HEK293T (cell line): ENCODE results near the gene STAT6.

Experiments used
- BHLHE40 ChIP-seq: fragments of 450-650 bp; IDR thresholded peaks from 2 replicates; pipeline ENCODE4 v1.6.1; 2016; ENCODE audit warnings: mild to moderate bottlenecking, moderate library complexity, borderline replicate concordance
- FOXA1 ChIP-seq: fragments of 450-650 bp; IDR thresholded peaks from 2 replicates; pipeline ENCODE4 v1.6.1; 2016; ENCODE audit warnings: mild to moderate bottlenecking
- HDGF ChIP-seq: fragments of 450-650 bp; IDR thresholded peaks from 2 replicates; pipeline ENCODE4 v1.6.1; 2017; ENCODE audit warnings: antibody characterized with exemption, borderline replicate concordance
- L3MBTL2 ChIP-seq: fragments of 450-650 bp; conservative IDR thresholded peaks from 2 replicates; pipeline ENCODE4 v1.6.1; 2016; ENCODE audit warnings: mild to moderate bottlenecking
- SUZ12 ChIP-seq: fragments of 450-650 bp; IDR thresholded peaks from 2 replicates; pipeline ENCODE4 v1.6.1; 2016; ENCODE audit warnings: mild to moderate bottlenecking
- TARDBP ChIP-seq: fragments of 450-650 bp; IDR thresholded peaks from 2 replicates; pipeline ENCODE4 v1.6.1; 2016

DNA sequence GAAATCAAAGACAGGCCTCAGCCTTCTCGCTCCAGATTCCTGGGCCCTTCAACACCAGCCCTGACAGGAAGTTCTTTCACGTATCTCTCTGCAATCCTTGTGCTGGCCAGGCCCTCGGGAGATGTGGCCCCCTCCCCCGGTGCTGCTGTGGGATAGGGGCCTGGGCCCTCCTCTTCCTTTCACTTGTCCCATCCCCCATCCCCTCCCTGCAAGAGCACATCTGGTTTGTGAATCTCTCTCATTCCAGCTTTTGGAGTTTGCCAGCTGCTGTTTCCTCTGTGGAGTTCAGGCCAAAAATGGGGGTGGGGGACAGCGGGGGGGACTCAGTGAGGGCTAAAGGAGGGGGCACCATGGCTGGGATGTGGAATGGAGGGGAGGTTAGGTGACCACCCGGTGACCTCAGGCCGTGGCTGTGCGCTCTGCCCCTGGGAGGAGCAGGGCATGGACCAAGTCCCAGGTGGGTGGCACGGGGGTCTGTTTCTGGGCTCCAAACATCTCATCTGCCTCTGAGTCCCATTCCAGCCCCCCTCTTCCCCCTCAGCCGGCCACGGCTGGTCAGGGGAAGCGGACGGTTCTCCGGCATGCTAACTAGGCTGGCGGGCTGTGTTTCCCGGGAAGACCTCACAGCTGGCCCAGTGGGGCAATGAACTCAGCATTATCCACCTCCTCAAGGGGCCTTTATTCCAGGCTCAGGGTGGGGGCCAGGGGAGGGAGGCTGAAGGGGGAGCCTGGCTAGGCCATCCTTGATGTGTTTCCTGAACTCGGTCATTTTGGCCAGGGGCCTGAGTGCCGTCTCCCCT lies 24.6 kb upstream of the STAT6 start:
- TF ChIP-seq FOXA1 (no peak), HDGF (no peak), TARDBP (no peak), SUZ12 (no peak), L3MBTL2 (no peak), BHLHE40 (no peak)
